Suppressor macrophage treated with lipopolysaccharide for 1 hour (primary cell): ENCODE data around the gene SYN1.

Experiments used
- DNase-seq, 3 donors: peaks; one replicate each; pipeline ENCODE4 v3.0.0-alpha.2; 2020 to 2022

Gene SYN1

DNA sequence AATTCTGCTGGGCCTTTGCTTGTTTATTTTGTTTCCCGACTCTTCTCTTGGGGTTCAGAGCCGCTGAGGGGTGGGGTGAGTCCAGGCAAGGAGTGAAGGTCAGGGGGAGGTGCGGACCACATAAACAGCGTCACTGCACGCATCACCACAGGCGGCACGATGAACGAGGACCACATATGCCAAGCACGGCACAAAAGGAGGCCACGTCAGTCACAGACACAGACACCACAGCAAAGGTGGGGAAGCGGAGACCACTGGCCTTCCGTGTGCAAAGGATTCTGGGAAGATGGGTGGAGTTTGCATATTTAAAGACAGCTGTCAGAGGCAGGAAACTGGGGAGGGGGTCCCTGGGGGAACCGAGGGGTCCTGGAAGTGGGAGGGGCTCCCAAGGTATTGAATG is 47.8 kb downstream of the SYN1 start:
- no peak for DNase-seq

DNA sequence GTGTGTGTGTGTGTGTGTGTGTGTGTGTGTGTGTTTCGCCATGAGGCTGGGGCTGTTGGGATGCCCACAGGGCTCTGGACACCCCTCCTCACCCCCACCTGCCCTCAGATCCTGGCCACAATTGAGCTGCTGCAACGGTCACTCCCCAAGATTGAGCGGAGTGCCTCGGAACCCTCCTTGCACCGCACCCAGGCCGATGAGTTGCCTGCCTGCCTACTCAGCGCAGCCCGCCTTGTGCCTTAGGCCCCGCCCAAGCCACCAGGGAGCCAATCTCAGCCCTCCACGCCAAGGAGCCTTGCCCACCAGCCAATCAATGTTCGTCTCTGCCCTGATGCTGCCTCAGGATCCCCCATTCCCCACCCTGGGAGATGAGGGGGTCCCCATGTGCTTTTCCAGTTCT is 48.4 kb downstream of the SYN1 start:
- no peak for DNase-seq

- DNase-seq: no peak
These were observed 48.9 kb downstream of the SYN1 start for GRCh38 chrX:47570794-47571193.

DNA sequence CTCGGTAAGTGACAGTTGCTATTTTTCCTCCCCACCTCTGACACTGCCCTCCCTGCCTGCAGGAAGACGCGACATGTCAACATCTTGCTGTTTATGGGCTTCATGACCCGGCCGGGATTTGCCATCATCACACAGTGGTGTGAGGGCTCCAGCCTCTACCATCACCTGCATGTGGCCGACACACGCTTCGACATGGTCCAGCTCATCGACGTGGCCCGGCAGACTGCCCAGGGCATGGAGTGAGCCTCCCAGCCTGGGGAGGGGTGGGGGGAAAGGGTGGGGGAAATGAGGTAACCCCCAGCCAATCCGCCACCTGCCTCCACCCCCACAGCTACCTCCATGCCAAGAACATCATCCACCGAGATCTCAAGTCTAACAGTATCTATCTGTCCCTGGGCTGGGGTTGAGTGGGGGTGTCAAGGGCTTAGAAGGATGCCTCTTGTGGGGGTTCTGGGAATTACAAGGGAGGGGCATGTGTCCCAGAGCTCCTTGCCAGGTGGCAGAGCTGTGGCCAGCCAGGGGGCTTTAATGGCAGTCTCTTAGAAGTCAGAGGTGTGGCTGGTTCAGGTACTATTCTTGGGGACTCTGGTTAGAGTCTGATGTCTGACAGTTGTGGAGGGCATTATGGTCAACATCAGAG is 50.9 kb downstream of the SYN1 start:
- peak in 2 of 3 donors; percentile 31 to 43 for DNase-seq

- no peak for DNase-seq
These were observed 52.8 kb downstream of the SYN1 start for GRCh38 chrX:47566841-47567240.

DNA sequence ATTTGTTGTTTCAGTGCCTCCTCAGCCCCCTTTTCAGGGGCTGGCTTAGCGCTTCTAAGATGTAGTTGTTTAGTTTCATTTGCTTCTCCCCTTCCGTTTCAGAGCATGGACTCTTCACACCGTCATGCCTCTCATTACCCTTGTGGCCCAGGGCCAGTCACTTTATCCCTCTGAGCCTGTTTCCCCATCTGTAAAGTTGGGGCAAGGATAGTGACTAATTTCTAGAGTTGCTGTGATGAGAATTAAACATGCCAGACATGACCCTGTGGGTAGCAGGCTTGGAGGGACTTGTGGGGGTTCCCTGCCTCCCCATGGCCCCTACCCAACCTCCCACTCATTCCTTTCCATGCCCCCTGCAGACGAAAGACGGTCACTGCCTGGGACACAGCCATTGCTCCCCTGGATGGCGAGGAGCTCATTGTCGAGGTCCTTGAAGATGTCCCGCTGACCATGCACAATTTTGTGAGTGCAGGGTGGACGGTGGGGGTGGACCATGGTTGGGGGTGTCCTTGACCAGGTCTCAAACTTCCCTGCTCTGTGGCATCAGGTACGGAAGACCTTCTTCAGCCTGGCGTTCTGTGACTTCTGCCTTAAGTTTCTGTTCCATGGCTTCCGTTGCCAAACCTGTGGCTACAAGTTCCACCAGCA is 55.1 kb downstream of the SYN1 start:
- DNase-seq: peak in 1 of 3 donors; percentile 18

- DNase-seq: peak in 1 of 3 donors; percentile 21
These were observed 55.8 kb downstream of the SYN1 start for GRCh38 chrX:47563801-47564315.

DNA sequence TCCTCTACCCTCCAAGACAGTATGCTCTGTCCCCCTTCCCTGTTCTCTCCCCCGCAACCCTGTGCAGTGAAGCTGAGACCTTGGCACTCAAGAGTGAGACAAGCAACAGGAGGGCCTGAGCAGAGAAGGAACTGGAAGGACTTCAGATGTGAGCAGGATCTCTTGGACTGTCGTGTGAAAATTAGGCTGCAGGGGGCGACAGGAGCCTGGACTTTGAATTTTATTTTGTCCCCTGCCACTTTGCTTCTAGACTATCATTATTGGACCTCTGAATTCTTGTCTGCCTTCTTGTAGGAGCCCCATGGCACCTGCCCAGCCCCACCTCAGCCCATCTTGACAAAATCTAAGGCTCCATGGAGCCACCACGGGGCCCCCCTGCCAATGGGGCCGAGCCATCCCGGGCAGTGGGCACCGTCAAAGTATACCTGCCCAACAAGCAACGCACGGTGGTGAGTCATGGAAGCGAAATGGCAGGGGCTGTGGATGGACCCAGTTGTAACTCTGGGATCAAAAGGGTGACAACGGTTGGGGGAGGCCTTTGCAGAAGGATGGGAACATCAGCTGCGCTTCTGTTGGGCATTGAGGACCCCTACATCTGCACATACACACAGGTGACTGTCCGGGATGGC is 56.9 kb downstream of the SYN1 start:
- DNase-seq: peak; percentile 56 to 63 (median 61)

DNA sequence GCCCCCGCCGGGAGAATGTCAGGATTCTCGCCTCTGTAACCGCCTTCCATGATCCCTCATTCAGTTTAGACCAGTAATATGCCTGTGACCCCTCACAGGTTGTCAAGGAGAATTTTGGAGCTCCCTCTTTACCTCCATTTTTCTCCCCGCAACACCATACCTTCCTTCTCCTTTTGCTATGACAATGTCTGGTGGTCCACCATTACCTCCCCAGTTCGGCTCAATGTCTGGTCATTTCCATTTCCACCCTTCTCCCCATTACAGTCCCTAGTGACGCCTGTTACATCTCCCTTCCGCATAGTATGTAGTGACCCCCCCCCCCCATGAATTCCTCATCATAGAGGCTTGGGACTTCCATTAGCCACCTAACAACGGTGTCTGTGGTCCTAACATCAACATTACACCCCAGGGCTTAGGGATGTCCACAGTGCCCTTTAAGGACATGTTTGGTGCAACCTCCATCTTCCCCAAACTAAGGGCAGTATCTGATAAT is 58.0 kb downstream of the SYN1 start:
- no peak for DNase-seq

DNA sequence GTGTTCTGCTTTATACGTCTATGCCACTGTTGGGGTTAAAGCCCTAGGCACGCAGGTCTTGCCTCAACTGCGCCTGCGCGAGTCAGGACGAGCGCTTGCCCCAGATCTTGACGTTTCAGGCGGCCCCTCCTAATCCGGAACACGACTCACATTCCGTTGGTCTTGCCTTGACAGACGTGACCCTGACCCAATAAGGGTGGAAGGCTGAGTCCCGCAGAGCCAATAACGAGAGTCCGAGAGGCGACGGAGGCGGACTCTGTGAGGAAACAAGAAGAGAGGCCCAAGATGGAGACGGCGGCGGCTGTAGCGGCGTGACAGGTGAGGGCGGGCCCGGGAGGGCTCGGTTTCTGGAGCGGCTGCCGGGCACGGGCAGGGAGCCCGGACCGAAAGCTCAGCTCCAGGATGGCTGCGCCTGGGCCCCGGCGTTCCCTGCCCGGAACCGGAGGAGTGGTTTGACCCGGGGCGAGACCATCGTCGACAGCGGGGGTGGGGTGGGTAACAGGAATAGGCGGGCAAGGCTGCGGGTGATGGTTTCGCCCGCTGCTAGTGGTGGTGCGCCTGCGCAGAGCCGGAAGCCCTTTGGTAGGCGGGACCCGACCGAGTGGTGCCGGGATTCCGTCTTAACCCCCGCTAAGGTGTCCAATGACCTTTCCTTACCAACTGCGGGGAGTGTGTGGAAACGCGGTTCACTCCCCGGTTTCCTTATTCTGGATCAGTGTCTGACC is 58.6 kb downstream of the SYN1 start, which contains the start of gene ARAF:
ARAF (plus strand) TSS at position 272 of the 725 bp plus-strand sequence. CDS start 1,763 bp downstream, outside the sequence.
- peak; percentile 96 to 98 (median 97) for DNase-seq

GRCh38 chrX:47560179-47560933 is 59.3 kb downstream of the SYN1 start:
- DNase-seq: no peak

GRCh38 chrX:47558436-47558835 is 61.2 kb downstream of the SYN1 start:
- DNase-seq: no peak

- peak; percentile 85 to 89 (median 89) for DNase-seq
These were observed 63.5 kb downstream of the SYN1 start for GRCh38 chrX:47556045-47556623.

- DNase-seq: no peak
These were observed 76.2 kb downstream of the SYN1 start for GRCh38 chrX:47543496-47543895.

GRCh38 chrX:47540754-47541538 is 78.7 kb downstream of the SYN1 start:
- peak; percentile 79 to 85 (median 80) for DNase-seq

DNA sequence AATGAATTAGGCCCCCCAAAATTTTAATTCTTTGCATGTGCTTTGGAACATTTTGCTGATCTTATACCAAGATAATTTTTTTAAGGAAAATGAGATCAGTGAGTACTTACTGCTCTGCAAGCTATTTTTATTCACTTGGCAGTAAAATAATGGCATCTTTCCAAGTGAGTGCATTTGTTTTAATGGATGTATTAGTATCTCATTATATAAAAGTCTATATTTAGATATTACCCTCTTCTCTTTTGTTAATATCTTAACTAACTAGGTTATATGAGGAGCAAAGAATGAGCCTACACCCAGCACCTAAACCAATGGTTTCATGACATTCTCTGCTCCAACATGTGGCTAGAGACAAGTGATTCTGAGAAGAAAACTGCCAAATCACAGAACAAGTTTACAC is 79.8 kb downstream of the SYN1 start:
- no peak for DNase-seq

GRCh38 chrX:47530049-47530448 is 89.6 kb downstream of the SYN1 start:
- DNase-seq: peak; percentile 14 to 58 (median 49)

- no peak for DNase-seq
These were observed 90.1 kb downstream of the SYN1 start for GRCh38 chrX:47529548-47529947.

DNA sequence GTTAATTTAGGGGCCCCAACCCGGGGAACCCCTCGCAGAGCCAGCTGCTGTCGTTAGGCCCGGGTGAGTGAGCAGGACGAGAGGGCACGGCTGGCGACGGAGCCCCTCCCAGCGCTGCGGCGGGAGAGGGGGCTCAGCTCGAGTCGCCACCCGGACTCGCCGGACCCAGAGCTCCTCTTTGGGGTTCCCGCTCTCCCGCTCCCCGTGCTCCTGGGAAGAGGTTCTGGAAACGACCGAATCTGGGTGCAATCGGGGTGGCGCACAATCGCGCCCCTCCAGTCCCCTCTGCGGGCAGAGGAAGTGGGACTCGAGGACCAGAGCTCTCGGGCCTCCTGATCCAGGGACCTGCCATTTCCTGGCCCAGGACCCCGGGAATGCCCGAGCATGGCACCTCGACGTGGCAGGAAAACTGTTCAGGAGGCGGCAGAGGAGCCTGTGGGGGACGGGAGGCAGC is 95.9 kb downstream of the SYN1 start:
- DNase-seq: no peak

DNA sequence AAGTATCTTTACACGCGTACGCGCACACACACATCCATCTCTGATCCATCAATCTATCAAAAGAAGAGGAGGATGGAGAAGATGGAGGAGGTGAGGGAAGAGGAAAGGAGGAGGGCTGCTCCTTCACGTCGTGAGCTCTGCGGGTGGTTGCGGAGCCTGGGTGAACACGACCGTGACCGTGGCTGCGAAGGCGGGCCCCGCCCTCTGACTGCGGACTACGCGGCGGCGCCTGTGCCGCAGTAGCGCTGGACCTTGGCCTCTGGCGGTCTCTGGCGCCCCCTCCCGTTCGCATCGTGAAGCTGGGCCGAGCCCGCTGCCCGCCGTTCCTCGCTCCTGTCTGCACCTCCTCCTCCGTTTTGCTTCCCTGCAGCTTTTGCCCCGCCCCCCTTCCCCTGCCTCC is 96.4 kb downstream of the SYN1 start:
- peak; percentile 75 to 90 (median 86) for DNase-seq
